Endothelial cell (in vitro differentiated cells): ENCODE data around the gene MGA. TPM values are rescaled to one million over a fixed set of nuclear protein-coding genes. Genes with fewer than 3 reads are reported as not detected.
A peak's percentile ranks its signal among the peaks of the same experiment; 100 is the strongest.

Experiments
- DNase-seq: peaks from one replicate; pipeline ENCODE4 v3.0.0; 2021; ENCODE audit warnings: low spot score
- H3K27ac Mint-ChIP-seq: one replicate; pipeline ENCODE4 v1.8.0; 2021; ENCODE audit warnings: mixed read lengths, inconsistent platforms; ENCODE audit not compliant: unreplicated experiment
- H3K27me3 Mint-ChIP-seq: one replicate; pipeline ENCODE4 v1.8.0; 2021; ENCODE audit warnings: mild to moderate bottlenecking, moderate library complexity, mixed read lengths, inconsistent platforms; ENCODE audit not compliant: unreplicated experiment
- H3K36me3 Mint-ChIP-seq: one replicate; pipeline ENCODE4 v1.8.0; 2021; ENCODE audit warnings: mild to moderate bottlenecking, low read depth, mixed read lengths, inconsistent platforms; ENCODE audit not compliant: unreplicated experiment
- H3K4me1 Mint-ChIP-seq: one replicate; pipeline ENCODE4 v1.8.0; 2021; ENCODE audit warnings: mild to moderate bottlenecking, mixed read lengths, inconsistent platforms; ENCODE audit not compliant: unreplicated experiment
- H3K4me3 Mint-ChIP-seq: one replicate; pipeline ENCODE4 v1.8.0; 2021; ENCODE audit warnings: mild to moderate bottlenecking, mixed read lengths, inconsistent platforms; ENCODE audit not compliant: unreplicated experiment
- H3K9me3 Mint-ChIP-seq: one replicate; pipeline ENCODE4 v1.8.0; 2021; ENCODE audit warnings: mixed read lengths, inconsistent platforms; ENCODE audit not compliant: unreplicated experiment
- total RNA-seq: library from RNA; stranded (reverse); fragmentation: NEBNext Ultra II Directional; extraction: Animal tissue kit (Norgen Biotek cat#: 25700); gene quantifications from one replicate; pipeline ENCODE4 v1.2.1, GENCODE V29; 2021; ENCODE audit not compliant: unreplicated experiment
- TF ChIP-seq, protein P1 (sequence below): fragments of 200-600 bp; sonication (generic); IDR thresholded peaks from one replicate; pipeline ENCODE4 v1.5.0; 2021; ENCODE audit warnings: antibody characterized with exemption; ENCODE audit not compliant: unreplicated experiment

The MGA gene
- total RNA-seq, 1 donor from 2014 or later = 48.0 TPM

DNA sequence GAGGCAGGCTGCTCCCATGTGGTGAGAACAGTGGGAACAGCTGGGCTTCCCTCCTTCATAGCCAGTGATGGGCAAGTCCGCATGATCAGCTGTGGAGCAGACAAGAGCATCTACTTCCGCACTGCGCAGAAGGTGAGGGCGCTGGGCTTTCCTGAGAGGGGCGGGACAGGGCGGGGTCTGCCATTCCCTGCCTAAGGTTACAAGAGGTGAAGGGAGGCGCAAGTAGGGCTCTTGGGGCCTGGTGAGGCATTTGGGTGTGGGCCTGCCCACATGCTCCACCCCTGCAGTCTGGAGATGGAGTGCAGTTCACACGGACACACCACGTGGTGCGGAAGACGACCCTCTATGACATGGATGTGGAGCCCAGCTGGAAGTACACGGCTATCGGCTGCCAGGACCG lies 157.1 kb downstream of the MGA start:
- H3K27ac Mint-ChIP-seq = no peak overlapping the region
- no peaks in the 10 kb centered on the region for H3K9me3 Mint-ChIP-seq
- no peak overlapping the region for H3K4me3 Mint-ChIP-seq
- H3K4me1 Mint-ChIP-seq = peaks cover 3% of the 10 kb centered on the region
- DNase-seq = no peak
- H3K27me3 Mint-ChIP-seq = peaks cover 9% of the 10 kb centered on the region
- TF ChIP-seq, protein P1, sequence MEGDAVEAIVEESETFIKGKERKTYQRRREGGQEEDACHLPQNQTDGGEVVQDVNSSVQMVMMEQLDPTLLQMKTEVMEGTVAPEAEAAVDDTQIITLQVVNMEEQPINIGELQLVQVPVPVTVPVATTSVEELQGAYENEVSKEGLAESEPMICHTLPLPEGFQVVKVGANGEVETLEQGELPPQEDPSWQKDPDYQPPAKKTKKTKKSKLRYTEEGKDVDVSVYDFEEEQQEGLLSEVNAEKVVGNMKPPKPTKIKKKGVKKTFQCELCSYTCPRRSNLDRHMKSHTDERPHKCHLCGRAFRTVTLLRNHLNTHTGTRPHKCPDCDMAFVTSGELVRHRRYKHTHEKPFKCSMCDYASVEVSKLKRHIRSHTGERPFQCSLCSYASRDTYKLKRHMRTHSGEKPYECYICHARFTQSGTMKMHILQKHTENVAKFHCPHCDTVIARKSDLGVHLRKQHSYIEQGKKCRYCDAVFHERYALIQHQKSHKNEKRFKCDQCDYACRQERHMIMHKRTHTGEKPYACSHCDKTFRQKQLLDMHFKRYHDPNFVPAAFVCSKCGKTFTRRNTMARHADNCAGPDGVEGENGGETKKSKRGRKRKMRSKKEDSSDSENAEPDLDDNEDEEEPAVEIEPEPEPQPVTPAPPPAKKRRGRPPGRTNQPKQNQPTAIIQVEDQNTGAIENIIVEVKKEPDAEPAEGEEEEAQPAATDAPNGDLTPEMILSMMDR = no peak
- peaks cover 65% of the 10 kb centered on the region for H3K36me3 Mint-ChIP-seq

DNA sequence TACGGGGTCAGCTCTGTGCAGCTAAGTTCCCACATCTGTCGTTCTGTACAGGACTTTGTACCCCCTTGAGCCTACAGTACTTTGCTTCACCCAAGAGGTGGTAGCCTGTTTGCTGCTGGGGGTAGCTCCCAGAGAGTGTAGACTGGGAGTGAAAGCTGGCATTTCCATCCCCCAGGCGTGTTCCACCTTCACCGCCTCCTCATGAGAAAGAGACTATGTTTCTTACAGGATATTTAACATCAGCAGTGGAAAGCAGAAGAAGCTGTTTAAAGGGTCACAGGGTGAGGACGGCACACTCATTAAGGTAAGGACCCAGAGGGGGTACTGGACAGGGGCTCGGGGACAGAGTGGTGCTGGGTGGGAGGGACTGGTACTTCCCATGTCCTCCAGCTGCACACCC lies 157.6 kb downstream of the MGA start:
- Mint-ChIP-seq H3K27me3 (peaks cover 9% of the 10 kb centered on the region), H3K36me3 (peaks cover 67% of the 10 kb centered on the region), H3K4me3 (no peak overlapping the region), H3K9me3 (no peaks in the 10 kb centered on the region), H3K27ac (no peak overlapping the region), H3K4me1 (peaks cover 3% of the 10 kb centered on the region)
- no peak for DNase-seq
- TF ChIP-seq, protein P1 = no peak

DNA sequence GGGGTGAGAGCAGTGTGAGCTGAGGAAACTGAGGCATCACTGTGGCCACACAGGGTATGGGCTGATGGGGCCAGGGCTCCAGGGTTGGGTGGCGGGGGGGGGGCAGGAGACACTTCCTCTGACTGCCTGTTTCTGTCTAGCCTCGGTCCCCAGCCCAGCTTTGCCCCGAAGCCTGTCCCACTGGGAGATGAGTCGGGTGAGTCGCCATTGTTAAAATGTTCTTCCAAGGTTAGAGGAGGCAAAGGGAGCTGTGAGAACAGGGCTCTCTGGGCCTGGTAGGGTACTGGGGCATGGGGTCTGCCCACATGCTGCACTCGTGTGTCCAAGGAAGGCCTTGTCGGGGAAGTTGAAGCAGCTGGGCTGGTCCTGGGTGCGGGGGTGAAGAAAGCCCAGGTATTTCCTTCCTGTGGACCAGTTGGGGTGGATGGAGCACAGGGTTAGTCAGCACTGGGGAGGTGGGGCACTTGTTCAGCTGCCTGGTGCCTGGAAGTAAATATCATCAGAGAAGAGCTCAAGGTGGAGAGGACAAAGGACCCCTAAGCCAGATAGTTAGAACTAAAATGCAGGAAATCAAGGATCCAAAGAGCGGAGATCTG lies 159.3 kb downstream of the MGA start:
- H3K9me3 Mint-ChIP-seq = no peaks in the 10 kb centered on the region
- H3K4me1 Mint-ChIP-seq = peaks cover 3% of the 10 kb centered on the region
- DNase-seq = no peak
- H3K27ac Mint-ChIP-seq = no peak overlapping the region
- TF ChIP-seq, protein P1 = no peak
- peak overlapping the region; percentile 51 for H3K4me3 Mint-ChIP-seq
- H3K27me3 Mint-ChIP-seq = peaks cover 7% of the 10 kb centered on the region
- H3K36me3 Mint-ChIP-seq = peaks cover 66% of the 10 kb centered on the region

DNA sequence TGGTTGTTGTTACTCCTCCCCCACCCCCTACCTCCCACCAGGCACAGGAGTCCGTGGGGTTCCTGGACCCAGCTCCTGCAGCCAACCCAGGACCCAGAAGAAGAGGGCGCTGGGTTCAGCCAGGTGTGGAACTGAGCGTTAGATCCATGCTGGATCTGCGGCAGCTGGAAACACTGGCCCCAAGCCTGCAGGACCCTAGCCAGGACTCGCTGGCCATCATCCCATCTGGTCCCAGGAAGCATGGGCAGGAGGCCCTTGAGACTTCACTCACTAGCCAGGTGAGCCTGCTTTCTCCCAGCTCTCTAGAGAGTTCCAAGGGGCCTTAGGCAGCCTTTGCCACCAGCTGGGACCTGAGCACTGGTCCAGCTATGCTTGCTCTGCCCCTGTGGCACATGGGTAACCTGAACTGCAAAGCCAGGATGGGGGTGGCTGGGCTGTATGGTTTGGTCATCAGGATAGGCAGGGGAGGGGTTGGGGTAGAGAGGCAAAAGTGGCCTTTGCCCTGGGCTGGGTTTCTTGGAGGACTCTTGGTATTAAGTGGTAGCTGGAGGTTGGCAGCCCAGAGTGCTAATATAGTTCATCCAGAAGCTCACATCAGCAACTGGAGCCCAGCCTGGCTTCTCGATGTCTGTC lies 160.7 kb downstream of the MGA start:
- Mint-ChIP-seq H3K4me3 (no peak overlapping the region), H3K36me3 (peaks cover 61% of the 10 kb centered on the region), H3K27ac (no peak overlapping the region), H3K9me3 (no peaks in the 10 kb centered on the region), H3K4me1 (peaks cover 3% of the 10 kb centered on the region), H3K27me3 (peaks cover 7% of the 10 kb centered on the region)
- TF ChIP-seq, protein P1 = no peak
- DNase-seq = no peak

DNA sequence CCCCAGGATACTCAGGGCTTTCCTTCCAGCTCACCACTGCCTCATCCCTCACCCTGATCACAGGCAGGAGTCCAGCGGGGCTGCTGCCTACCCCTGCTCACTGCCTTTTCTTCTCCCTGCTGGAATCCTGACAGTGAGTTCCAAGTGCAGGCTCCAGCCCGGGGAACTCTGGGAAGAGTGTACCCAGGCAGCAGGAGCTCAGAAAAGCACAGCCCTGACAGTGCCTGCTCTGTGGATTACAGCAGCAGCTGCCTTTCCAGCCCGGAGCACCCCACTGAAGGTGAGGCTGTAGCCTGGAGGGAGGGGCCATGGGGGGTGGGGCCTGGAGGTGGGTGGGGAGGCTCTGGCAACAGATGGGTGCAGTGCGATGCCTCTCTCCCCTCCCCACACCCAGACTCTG lies 161.6 kb downstream of the MGA start:
- peaks cover 9% of the 10 kb centered on the region for H3K27me3 Mint-ChIP-seq
- no peak overlapping the region for H3K4me3 Mint-ChIP-seq
- H3K4me1 Mint-ChIP-seq = peaks cover 7% of the 10 kb centered on the region
- TF ChIP-seq, protein P1 = no peak
- DNase-seq = no peak
- H3K9me3 Mint-ChIP-seq = no peaks in the 10 kb centered on the region
- H3K27ac Mint-ChIP-seq = no peak overlapping the region
- peaks cover 59% of the 10 kb centered on the region for H3K36me3 Mint-ChIP-seq
